HepG2 (cell line): ENCODE results near the gene ENDOU. TPM values are rescaled to one million over a fixed set of nuclear protein-coding genes. Genes with fewer than 3 reads are reported as not detected.

ENCODE experiments used
- CREBL2 ChIP-seq: sonication (generic); formaldehyde crosslinking; IDR thresholded peaks from 2 replicates; pipeline ENCODE4 v1.8.1; 2023; ENCODE audit warnings: missing genetic modification reagents, mild to moderate bottlenecking, borderline replicate concordance
- CREM ChIP-seq, 2 experiments: sonication (generic) in 1 of 2; formaldehyde crosslinking in 1 of 2; IDR thresholded peaks; 2 replicates each; pipeline versions ENCODE4 v1.4.0 to v1.6.1; 2016 to 2020; ENCODE audit warnings: antibody characterized with exemption in 1 of 2, mild to moderate bottlenecking in 1 of 2, missing genetic modification reagents in 1 of 2
- FOXK2 ChIP-seq: fragments of 450-650 bp; IDR thresholded peaks from 2 replicates; pipeline ENCODE4 v1.6.1; 2016
- HNF4A ChIP-seq: sonication (generic); formaldehyde crosslinking; IDR thresholded peaks from 2 replicates; pipeline ENCODE4 v1.4.0; 2020; ENCODE audit warnings: missing genetic modification reagents
- MYPOP ChIP-seq: sonication (generic); formaldehyde crosslinking; IDR thresholded peaks from 2 replicates; pipeline ENCODE4 v1.8.1; 2023; ENCODE audit warnings: mild to moderate bottlenecking, moderate library complexity, missing genetic modification reagents
- NKX3-1 ChIP-seq: sonication (generic); formaldehyde crosslinking; IDR thresholded peaks from 2 replicates; pipeline ENCODE4 v1.5.0; 2020; ENCODE audit warnings: missing genetic modification reagents
- ONECUT2 ChIP-seq: sonication (generic); formaldehyde crosslinking; IDR thresholded peaks from 2 replicates; pipeline ENCODE4 v1.4.0; 2020; ENCODE audit warnings: missing genetic modification reagents
- PAX8 ChIP-seq: sonication (generic); formaldehyde crosslinking; IDR thresholded peaks from 2 replicates; pipeline ENCODE4 v1.8.0; 2022; ENCODE audit warnings: mild to moderate bottlenecking, missing genetic modification reagents, borderline replicate concordance
- POLR2A ChIP-seq, 2 experiments: IDR thresholded peaks; 2 replicates each; pipeline ENCODE4 v1.6.1; 2011; ENCODE audit warnings: low read depth in 2 of 2, low read length in 2 of 2, mild to moderate bottlenecking in 1 of 2, moderate library complexity in 1 of 2; ENCODE audit not compliant: insufficient read depth in 1 of 2
- PREB ChIP-seq: sonication (generic); formaldehyde crosslinking; IDR thresholded peaks from 2 replicates; pipeline ENCODE4 v1.4.0; 2020; ENCODE audit warnings: missing genetic modification reagents
- SPEN ChIP-seq: sonication (generic); formaldehyde crosslinking; IDR thresholded peaks from 2 replicates; pipeline ENCODE4 v1.5.1; 2020; ENCODE audit warnings: low read depth, mild to moderate bottlenecking, missing genetic modification reagents
- USF2 ChIP-seq, 2 experiments: sonication (generic) in 1 of 2; formaldehyde crosslinking in 1 of 2; IDR thresholded peaks; 2 replicates each; pipeline versions ENCODE4 v1.5.1 to v1.6.1; 2011 to 2020; ENCODE audit warnings: borderline replicate concordance in 1 of 2, low read depth in 1 of 2, low read length in 1 of 2, mild to moderate bottlenecking in 1 of 2, missing genetic modification reagents in 1 of 2, moderate library complexity in 1 of 2
- ZBTB34 ChIP-seq: sonication (generic); formaldehyde crosslinking; IDR thresholded peaks from 2 replicates; pipeline ENCODE4 v1.8.0; 2022; ENCODE audit warnings: mild to moderate bottlenecking, missing genetic modification reagents
- ZBTB4 ChIP-seq: sonication (generic); formaldehyde crosslinking; IDR thresholded peaks from 2 replicates; pipeline ENCODE4 v1.4.0; 2020; ENCODE audit warnings: missing genetic modification reagents, mild to moderate bottlenecking, borderline replicate concordance
- ZIK1 ChIP-seq: sonication (generic); formaldehyde crosslinking; IDR thresholded peaks from 2 replicates; pipeline ENCODE4 v1.5.0; 2020; ENCODE audit warnings: mild to moderate bottlenecking, low read depth, missing genetic modification reagents, borderline replicate concordance
- ZNF296 ChIP-seq: sonication (generic); formaldehyde crosslinking; conservative IDR thresholded peaks from 2 replicates; pipeline ENCODE4 v1.5.0; 2020; ENCODE audit warnings: mild to moderate bottlenecking, missing genetic modification reagents
- ZNF784 ChIP-seq: sonication (generic); formaldehyde crosslinking; IDR thresholded peaks from 2 replicates; pipeline ENCODE4 v1.5.1; 2020; ENCODE audit warnings: missing genetic modification reagents, mild to moderate bottlenecking, borderline replicate concordance
- ZSCAN12 ChIP-seq: sonication (generic); formaldehyde crosslinking; IDR thresholded peaks from 2 replicates; pipeline ENCODE4 v1.9.0; 2021; ENCODE audit warnings: mild to moderate bottlenecking, missing genetic modification reagents
- polyA plus RNA-seq, 8 experiments: library from polyadenylated mRNA; depleted of rRNA in 3 of 8; stranded (reverse) in 7 of 8; unstranded in 1 of 8; fragments of >200 nt; fragmentation: Illumina TruSeq in 4 of 8; extraction: Trizol in 4 of 8; gene quantifications; 2 replicates each; pipeline versions ENCODE4 v1.2.1 to v1.2.3, GENCODE V29; 2011 to 2016; ENCODE audit warnings: low read depth in 4 of 8, missing spikeins in 1 of 8, mixed read lengths in 1 of 8; ENCODE audit not compliant: insufficient read depth in 1 of 8
- total RNA-seq, 5 experiments: library from RNA; depleted of rRNA; stranded (reverse); fragments of >200 nt; fragmentation: Illumina TruSeq; extraction: Trizol; gene quantifications; 2 replicates each; pipeline ENCODE4 v1.2.3, GENCODE V29; 2016; ENCODE audit warnings: low read depth in 1 of 5

Gene ENDOU
- total and polyA plus RNA-seq, 2 of the 13 experiments (the other 11 are each of a cell fraction or from before 2014, with no cell fraction given) = not detected

GRCh38 chr12:47773062-47773857, 48.0 kb upstream of the ENDOU start, which contains the start of gene SLC48A1 (continued):
- no peak for TF ChIP-seq PAX8 (CRISPR knock-in tag)
- 0 out of 2 replicates have a peak, but pooled peaks have one; percentile 31 for TF ChIP-seq HNF4A
- TF ChIP-seq CREM (IDR thresholded peaks at IDR 0.05) = no peak
- no peak for TF ChIP-seq CREM (CRISPR knock-in tag; IDR thresholded peaks at IDR 0.05)
- no peak for TF ChIP-seq ZIK1 (CRISPR knock-in tag)
- no peak; the same call in 1 of the 2 replicates for TF ChIP-seq SPEN (CRISPR knock-in tag)
- TF ChIP-seq USF2 (IDR thresholded peaks at IDR 0.05; ENCODE audit: low read depth, low read length) = no peak
- TF ChIP-seq USF2 (CRISPR knock-in tag; IDR thresholded peaks at IDR 0.05; ENCODE audit: borderline replicate concordance) = no peak
- no peak for TF ChIP-seq ZNF296 (CRISPR knock-in tag)
- TF ChIP-seq ZBTB34 (CRISPR knock-in tag) = no peak
- TF ChIP-seq ZSCAN12 (CRISPR knock-in tag) = no peak
- no peak for TF ChIP-seq CREBL2 (CRISPR knock-in tag)
- no peak for TF ChIP-seq ONECUT2 (CRISPR knock-in tag)
- no peak for TF ChIP-seq FOXK2
- TF ChIP-seq PREB (CRISPR knock-in tag) = no peak
- no peak for TF ChIP-seq ZBTB4
- no peak for TF ChIP-seq NKX3-1 (CRISPR knock-in tag)
- TF ChIP-seq MYPOP (CRISPR knock-in tag) = no peak
- no peak for TF ChIP-seq ZNF784 (CRISPR knock-in tag)
- peak; percentile 18 to 55; a peak in 1 of 4 replicates for TF ChIP-seq POLR2A (IDR thresholded peaks at IDR 0.05; ENCODE audit: insufficient read depth in 1 of 2, low read depth in 2 of 2, low read length in 2 of 2)
